GM12891 (cell line): ENCODE data around the gene TIGD3.
"Not testable (repeated sequence)": the region's sequence is repeated elsewhere in the genome, so short reads cannot be mapped to it uniquely, and the experiment has no call there.

Experiments used
- DNase-seq: peaks from one replicate; pipeline ENCODE4 v3.0.0; 2011; ENCODE audit warnings: low spot score; ENCODE audit not compliant: insufficient read length
- FAIRE-seq: peaks from 2 replicates; lab custom pipeline; 2011; peaks lifted over from hg19 to GRCh38; lab: Jason Lieb, UNC
- PAX5 ChIP-seq: IDR thresholded peaks from 2 replicates; pipeline ENCODE4 v1.6.1; 2011; ENCODE audit warnings: low read length, moderate library complexity, mild to moderate bottlenecking; ENCODE audit not compliant: insufficient read depth, severe bottlenecking
- POLR2A ChIP-seq: IDR thresholded peaks from 2 replicates; pipeline ENCODE4 v1.6.1; 2011; ENCODE audit warnings: low read depth, low read length, control low read depth
- POLR2AphosphoS5 ChIP-seq: IDR thresholded peaks from 2 replicates; pipeline ENCODE4 v1.6.1; 2011; ENCODE audit warnings: low read depth, low read length, control low read depth
- POU2F2 ChIP-seq: IDR thresholded peaks from 2 replicates; pipeline ENCODE4 v1.6.1; 2011; ENCODE audit warnings: low read depth, mild to moderate bottlenecking, control low read depth, low read length, moderate library complexity
- SPI1 ChIP-seq: IDR thresholded peaks from 2 replicates; pipeline ENCODE4 v1.6.1; 2011; ENCODE audit warnings: low read depth, low read length, control low read depth
- TAF1 ChIP-seq: IDR thresholded peaks from 2 replicates; pipeline ENCODE4 v1.6.1; 2011; ENCODE audit warnings: low read depth, low read length, control low read depth

Gene TIGD3

DNA sequence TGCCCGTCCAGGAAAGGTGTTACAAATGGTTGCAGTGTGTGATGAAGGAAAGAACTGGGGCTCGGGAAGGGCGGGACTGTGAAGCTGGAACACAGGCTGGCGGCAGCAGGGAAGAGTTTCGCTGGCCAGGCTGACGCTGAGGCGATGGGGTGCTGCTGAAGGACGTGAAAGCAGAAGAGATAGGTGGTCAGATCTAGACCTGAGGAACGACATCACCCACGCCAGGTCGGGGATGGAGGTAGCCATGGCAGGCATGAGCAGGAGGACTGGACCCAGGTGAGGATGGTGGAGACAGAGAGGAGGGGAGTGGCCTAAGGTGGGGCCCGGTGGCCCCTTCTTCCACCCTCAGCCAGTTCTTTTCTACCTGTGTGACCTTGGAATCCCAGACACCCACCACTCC lies 30.7 kb upstream of the TIGD3 start:
- TF ChIP-seq SPI1 (no peak), POLR2AphosphoS5 (no peak), POLR2A (no peak), TAF1 (no peak), PAX5 (no peak), POU2F2 (no peak)
- FAIRE-seq (no peak), DNase-seq (no peak)

DNA sequence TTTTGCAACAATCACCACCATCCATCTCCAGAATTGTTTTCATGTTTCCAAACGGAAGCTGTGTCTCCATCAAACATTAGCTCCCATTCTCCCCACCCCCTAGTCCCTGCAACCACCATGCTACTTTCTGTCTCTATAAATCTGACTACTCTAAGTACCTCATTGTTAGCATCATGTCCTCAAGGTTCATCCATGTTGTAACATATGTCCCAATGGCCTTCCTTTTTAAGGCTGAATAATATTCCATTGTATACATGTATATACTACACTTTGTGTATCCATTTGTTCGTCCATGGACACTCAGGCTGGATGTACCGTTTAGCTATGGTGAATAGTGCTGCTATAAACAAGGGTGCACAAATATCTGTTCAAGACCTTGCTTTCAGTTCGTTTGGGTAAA lies 29.1 kb upstream of the TIGD3 start:
- no peak for TF ChIP-seq SPI1
- no peak for TF ChIP-seq PAX5
- TF ChIP-seq POLR2A, result no peak
- no peak for TF ChIP-seq POLR2AphosphoS5
- no peak for DNase-seq
- FAIRE-seq, result no peak

DNA sequence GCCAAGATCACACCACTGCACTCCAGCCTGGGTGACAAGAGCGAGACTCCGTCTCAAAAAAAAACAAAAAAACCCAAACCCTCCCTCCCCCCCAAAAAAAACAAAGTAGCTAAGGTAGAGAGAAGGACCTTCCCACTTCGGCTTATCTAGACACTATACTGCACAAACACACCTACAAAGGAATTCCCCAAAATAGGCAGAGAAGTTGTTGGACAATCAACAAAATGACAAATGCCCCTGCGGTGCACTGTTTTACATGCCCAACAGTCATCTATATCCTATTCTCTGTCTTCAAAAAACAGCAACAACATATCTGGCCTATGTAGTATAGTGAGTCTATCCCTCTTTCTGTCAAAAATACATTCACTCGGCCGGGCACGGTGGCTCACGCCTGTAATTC lies 27.5 kb upstream of the TIGD3 start:
- no peak for DNase-seq
- no peak for TF ChIP-seq POLR2AphosphoS5
- TF ChIP-seq PAX5, result no peak
- no peak for TF ChIP-seq POLR2A
- TF ChIP-seq TAF1, result no peak
- no peak for TF ChIP-seq SPI1
- no peak for TF ChIP-seq POU2F2
- FAIRE-seq, result no peak

DNA sequence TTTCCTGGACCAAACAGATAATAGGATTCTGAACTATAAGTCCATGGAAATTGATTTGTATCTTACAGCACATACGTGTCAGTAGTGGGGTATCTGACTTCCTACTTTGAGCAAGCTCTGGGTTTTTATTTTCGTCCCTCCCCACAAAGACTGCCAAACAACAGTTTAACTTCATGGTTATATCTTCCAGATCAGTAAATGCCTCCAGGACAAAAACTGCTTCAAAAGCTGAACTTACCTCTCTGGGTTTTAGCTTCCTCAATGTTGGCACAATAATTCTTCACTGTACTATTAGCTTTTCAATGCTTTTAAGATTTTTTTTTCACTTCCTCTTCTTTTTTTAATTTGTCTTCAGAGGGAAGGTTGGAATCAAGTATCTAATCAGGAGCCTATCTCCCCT lies 25.1 kb upstream of the TIGD3 start:
- no peak for DNase-seq
- no peak for FAIRE-seq
- TF ChIP-seq SPI1, result peak; percentile 33; the same call in 1 of the 2 replicates
- no peak for TF ChIP-seq POU2F2

DNA sequence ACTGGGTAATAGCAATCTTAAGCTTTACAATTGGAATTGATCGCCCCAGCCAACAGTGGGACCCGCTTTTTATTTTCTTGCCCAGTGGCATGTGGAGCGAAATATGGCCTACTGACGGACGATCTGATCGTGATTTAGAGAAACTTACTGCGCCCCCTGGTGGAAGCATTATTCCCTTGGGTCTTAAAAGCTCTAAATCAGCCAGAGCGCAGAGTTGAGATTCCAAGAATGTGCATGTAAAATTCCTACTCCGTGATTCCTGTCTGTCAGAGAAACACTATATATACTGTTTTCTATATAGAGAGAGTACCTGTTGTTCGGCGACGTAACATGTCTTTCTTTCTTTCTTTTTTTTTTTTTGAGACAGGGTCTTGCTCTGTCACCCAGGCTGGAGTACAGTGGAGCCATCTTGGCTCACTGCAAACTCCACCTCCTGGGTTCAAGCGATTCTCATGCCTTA lies 24.6 kb upstream of the TIGD3 start:
- peak; percentile 51 for FAIRE-seq
- DNase-seq, result no peak
- TF ChIP-seq POLR2AphosphoS5, result no peak
- TF ChIP-seq SPI1, result no peak
- no peak for TF ChIP-seq POLR2A
- TF ChIP-seq POU2F2, result no peak
- TF ChIP-seq PAX5, result no peak
- TF ChIP-seq TAF1, result no peak

GRCh38 chr11:65330544-65330943 lies 24.0 kb upstream of the TIGD3 start:
- FAIRE-seq, result no peak
- no peak for TF ChIP-seq TAF1
- TF ChIP-seq POLR2AphosphoS5, result no peak
- no peak for TF ChIP-seq POU2F2
- no peak for TF ChIP-seq POLR2A
- TF ChIP-seq PAX5, result no peak
- TF ChIP-seq SPI1, result no peak
- DNase-seq, result no peak

GRCh38 chr11:65332591-65332990 lies 22.0 kb upstream of the TIGD3 start:
- FAIRE-seq, DNase-seq: not testable (repeated sequence)

GRCh38 chr11:65334696-65335295 lies 19.8 kb upstream of the TIGD3 start:
- no peak for TF ChIP-seq POLR2AphosphoS5
- no peak for TF ChIP-seq PAX5
- TF ChIP-seq POLR2A, result no peak
- TF ChIP-seq SPI1, result no peak
- no peak for TF ChIP-seq POU2F2
- TF ChIP-seq TAF1, result no peak
- no peak for DNase-seq
- FAIRE-seq, result no peak

DNA sequence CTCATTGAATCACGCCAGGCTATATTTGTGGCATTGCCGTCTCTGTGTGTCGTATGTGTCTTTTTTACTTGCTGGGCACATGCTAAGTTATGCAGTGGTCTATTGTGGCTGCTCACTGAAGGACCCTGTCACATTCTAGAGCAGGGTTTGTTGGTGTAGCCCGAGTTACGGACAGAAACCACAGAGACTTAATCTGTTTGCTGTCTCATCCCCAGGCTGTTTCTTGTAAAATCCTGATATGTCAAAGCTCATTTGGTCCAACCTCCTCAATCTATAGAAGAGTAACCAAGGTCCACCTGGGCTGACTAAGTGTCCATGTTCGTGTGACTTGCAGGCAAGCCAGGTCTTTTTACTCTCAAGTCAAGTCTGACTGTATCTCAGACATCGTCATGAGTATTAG lies 15.9 kb upstream of the TIGD3 start:
- TF ChIP-seq POLR2AphosphoS5, result no peak
- no peak for TF ChIP-seq SPI1
- TF ChIP-seq POU2F2, result no peak
- no peak for TF ChIP-seq PAX5
- no peak for TF ChIP-seq TAF1
- TF ChIP-seq POLR2A, result no peak
- FAIRE-seq (no peak), DNase-seq (no peak)

DNA sequence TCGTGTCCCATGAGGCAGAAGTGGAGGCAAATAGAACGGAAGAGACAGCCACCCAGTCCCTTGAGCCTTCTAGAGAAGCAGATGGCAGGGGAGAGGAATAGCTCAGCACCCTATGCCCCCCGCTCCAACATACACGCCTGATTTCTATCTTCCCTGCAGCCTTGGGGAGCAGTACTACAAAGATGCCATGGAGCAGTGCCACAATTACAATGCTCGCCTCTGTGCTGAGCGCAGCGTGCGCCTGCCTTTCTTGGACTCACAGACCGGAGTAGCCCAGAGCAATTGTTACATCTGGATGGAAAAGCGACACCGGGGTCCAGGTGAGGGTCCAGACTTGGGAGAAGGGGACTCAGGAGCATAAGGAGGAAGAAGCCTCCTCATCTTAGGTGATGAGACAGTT lies 14.3 kb upstream of the TIGD3 start:
- FAIRE-seq (no peak), DNase-seq (no peak)
- no peak for TF ChIP-seq PAX5
- no peak for TF ChIP-seq SPI1
- no peak for TF ChIP-seq POLR2A
- TF ChIP-seq POU2F2, result no peak
- TF ChIP-seq POLR2AphosphoS5, result no peak
- TF ChIP-seq TAF1, result no peak

DNA sequence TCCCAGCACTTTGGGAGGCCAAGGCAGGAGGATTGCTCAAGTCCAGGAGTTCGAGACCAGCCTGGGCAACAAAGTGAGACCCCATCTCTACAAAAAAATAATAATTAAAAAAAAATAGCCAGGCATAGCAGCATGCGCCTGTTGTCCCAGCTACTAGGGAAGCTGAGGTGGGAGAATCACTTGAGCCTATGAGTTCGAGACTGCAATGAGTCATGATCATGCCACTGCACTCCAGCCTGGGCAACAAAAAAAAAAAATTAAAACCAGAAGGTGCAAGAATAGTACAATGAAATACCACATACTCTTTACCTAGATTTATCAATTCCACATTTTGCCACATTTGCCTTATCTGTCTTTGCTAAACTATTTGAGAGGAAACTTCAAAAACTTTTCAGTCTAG lies 12.7 kb upstream of the TIGD3 start:
- no peak for TF ChIP-seq PAX5
- no peak for TF ChIP-seq POU2F2
- no peak for TF ChIP-seq SPI1
- TF ChIP-seq POLR2AphosphoS5, result no peak
- no peak for TF ChIP-seq TAF1
- TF ChIP-seq POLR2A, result no peak
- DNase-seq (no peak), FAIRE-seq (no peak)
